HepG2 (cell line): Measurements from ENCODE around the gene SLC22A31. TPM values are rescaled to one million over a fixed set of nuclear protein-coding genes. Genes with fewer than 3 reads are reported as not detected.

ENCODE experiments used
- CAMTA2 ChIP-seq: sonication (generic); formaldehyde crosslinking; IDR thresholded peaks from 2 replicates; pipeline ENCODE4 v1.4.0; 2020; ENCODE audit warnings: mild to moderate bottlenecking, missing genetic modification reagents, borderline replicate concordance
- FOXA1 ChIP-seq, 2 experiments: fragments of 450-650 bp in 1 of 2; sonication (generic) in 1 of 2; formaldehyde crosslinking in 1 of 2; IDR thresholded peaks; 2 replicates each; pipeline versions ENCODE4 v1.4.0 to v1.6.1; 2016 to 2020; ENCODE audit warnings: missing genetic modification reagents in 1 of 2
- HIC2 ChIP-seq: sonication (generic); formaldehyde crosslinking; IDR thresholded peaks from 2 replicates; pipeline ENCODE4 v1.9.0; 2022; ENCODE audit warnings: low read depth, missing genetic modification reagents
- IRF9 ChIP-seq: sonication (generic); formaldehyde crosslinking; IDR thresholded peaks from 2 replicates; pipeline ENCODE4 v1.8.0; 2022; ENCODE audit warnings: missing genetic modification reagents, mild to moderate bottlenecking, borderline replicate concordance
- ISX ChIP-seq: sonication (generic); formaldehyde crosslinking; conservative IDR thresholded peaks from 2 replicates; pipeline ENCODE4 v1.5.0; 2020; ENCODE audit warnings: missing genetic modification reagents
- JUN ChIP-seq: sonication (generic); formaldehyde crosslinking; IDR thresholded peaks from 2 replicates; pipeline ENCODE4 v1.4.0; 2020; ENCODE audit warnings: mild to moderate bottlenecking, missing genetic modification reagents
- KLF15 ChIP-seq: sonication (generic); formaldehyde crosslinking; IDR thresholded peaks from 2 replicates; pipeline ENCODE4 v1.8.1; 2023; ENCODE audit warnings: borderline replicate concordance, mild to moderate bottlenecking, inconsistent platforms, missing genetic modification reagents, mixed read lengths
- MXD4 ChIP-seq: IDR thresholded peaks from 2 replicates; pipeline ENCODE4 v1.6.1; 2016; ENCODE audit warnings: mild to moderate bottlenecking, missing biosample characterization, missing genetic modification reagents
- MYNN ChIP-seq: sonication (generic); formaldehyde crosslinking; IDR thresholded peaks from 2 replicates; pipeline ENCODE4 v1.4.0; 2020; ENCODE audit warnings: mild to moderate bottlenecking, low read depth, missing genetic modification reagents
- NFE2L1 ChIP-seq: sonication (generic); formaldehyde crosslinking; IDR thresholded peaks from 2 replicates; pipeline ENCODE4 v1.4.0; 2020; ENCODE audit warnings: missing genetic modification reagents, mild to moderate bottlenecking, borderline replicate concordance
- NR2C2 ChIP-seq: sonication (generic); formaldehyde crosslinking; IDR thresholded peaks from 2 replicates; pipeline ENCODE4 v1.4.0; 2020; ENCODE audit warnings: missing genetic modification reagents, mild to moderate bottlenecking, moderate library complexity, borderline replicate concordance
- RFX3 ChIP-seq: IDR thresholded peaks from 2 replicates; pipeline ENCODE4 v1.6.1; 2016; ENCODE audit warnings: missing biosample characterization, missing genetic modification reagents
- SIX4 ChIP-seq: sonication (generic); formaldehyde crosslinking; IDR thresholded peaks from 2 replicates; pipeline ENCODE4 v1.4.0; 2020; ENCODE audit warnings: missing genetic modification reagents
- TGIF2 ChIP-seq: IDR thresholded peaks from 2 replicates; pipeline ENCODE4 v1.6.1; 2016; ENCODE audit warnings: control low read depth, missing compliant biosample characterization
- U2AF1 ChIP-seq: fragments of 200-400 bp; formaldehyde crosslinking; optimal IDR thresholded peaks from 2 replicates; pipeline ENCODE3; 2017; ENCODE audit warnings: mild to moderate bottlenecking, low read depth, low read length
- ZNF256 ChIP-seq: sonication (generic); formaldehyde crosslinking; conservative IDR thresholded peaks from 2 replicates; pipeline ENCODE4 v1.4.0; 2020; ENCODE audit warnings: missing genetic modification reagents
- ZNF296 ChIP-seq: sonication (generic); formaldehyde crosslinking; conservative IDR thresholded peaks from 2 replicates; pipeline ENCODE4 v1.5.0; 2020; ENCODE audit warnings: mild to moderate bottlenecking, missing genetic modification reagents
- ZNF326 ChIP-seq: sonication (generic); formaldehyde crosslinking; IDR thresholded peaks from 2 replicates; pipeline ENCODE4 v1.4.0; 2020; ENCODE audit warnings: missing genetic modification reagents, borderline replicate concordance
- ZNF569 ChIP-seq: sonication (generic); formaldehyde crosslinking; IDR thresholded peaks from 2 replicates; pipeline ENCODE4 v1.5.0; 2020; ENCODE audit warnings: mild to moderate bottlenecking, missing genetic modification reagents, moderate library complexity, borderline replicate concordance
- polyA plus RNA-seq, 8 experiments: library from polyadenylated mRNA; depleted of rRNA in 3 of 8; stranded (reverse) in 7 of 8; unstranded in 1 of 8; fragments of >200 nt; fragmentation: Illumina TruSeq in 4 of 8; extraction: Trizol in 4 of 8; gene quantifications; 2 replicates each; pipeline versions ENCODE4 v1.2.1 to v1.2.3, GENCODE V29; 2011 to 2016; ENCODE audit warnings: low read depth in 4 of 8, missing spikeins in 1 of 8, mixed read lengths in 1 of 8; ENCODE audit not compliant: insufficient read depth in 1 of 8
- total RNA-seq, 5 experiments: library from RNA; depleted of rRNA; stranded (reverse); fragments of >200 nt; fragmentation: Illumina TruSeq; extraction: Trizol; gene quantifications; 2 replicates each; pipeline ENCODE4 v1.2.3, GENCODE V29; 2016; ENCODE audit warnings: low read depth in 1 of 5
- TF ChIP-seq, protein P1 (sequence below): sonication (generic); formaldehyde crosslinking; IDR thresholded peaks from 2 replicates; pipeline ENCODE4 v1.9.0; 2021; ENCODE audit warnings: missing genetic modification reagents, mild to moderate bottlenecking, borderline replicate concordance
- TF ChIP-seq, protein P2 (sequence below): sonication (generic); formaldehyde crosslinking; IDR thresholded peaks from 2 replicates; pipeline ENCODE4; 2020; ENCODE audit warnings: missing genetic modification reagents, mild to moderate bottlenecking, borderline replicate concordance

The SLC22A31 gene
- total and polyA plus RNA-seq, 2 of the 13 experiments (the other 11 are each of a cell fraction or from before 2014, with no cell fraction given): 67.3 to 83.3 TPM

- peak; percentile 59; the same call in 1 of the 2 replicates for TF ChIP-seq JUN (CRISPR knock-in tag)
- peak; percentile 73; the same call in 1 of the 2 replicates for TF ChIP-seq MXD4 (CRISPR knock-in tag)
- no peak for TF ChIP-seq NFE2L1 (CRISPR knock-in tag)
- TF ChIP-seq FOXA1 (IDR thresholded peaks at IDR 0.05): no peak
- TF ChIP-seq FOXA1 (CRISPR knock-in tag; IDR thresholded peaks at IDR 0.05): 0 out of 2 replicates have a peak, but pooled peaks have one; percentile 8
- TF ChIP-seq MYNN (CRISPR knock-in tag): no peak
- no peak for TF ChIP-seq CAMTA2 (CRISPR knock-in tag)
- no peak for TF ChIP-seq ZNF326 (CRISPR knock-in tag)
- TF ChIP-seq ZNF296 (CRISPR knock-in tag): peak; percentile 27; the same call in 1 of the 2 replicates
- TF ChIP-seq ZNF569 (CRISPR knock-in tag): peak; percentile 88
- no peak for TF ChIP-seq TGIF2
- TF ChIP-seq, protein P1, sequence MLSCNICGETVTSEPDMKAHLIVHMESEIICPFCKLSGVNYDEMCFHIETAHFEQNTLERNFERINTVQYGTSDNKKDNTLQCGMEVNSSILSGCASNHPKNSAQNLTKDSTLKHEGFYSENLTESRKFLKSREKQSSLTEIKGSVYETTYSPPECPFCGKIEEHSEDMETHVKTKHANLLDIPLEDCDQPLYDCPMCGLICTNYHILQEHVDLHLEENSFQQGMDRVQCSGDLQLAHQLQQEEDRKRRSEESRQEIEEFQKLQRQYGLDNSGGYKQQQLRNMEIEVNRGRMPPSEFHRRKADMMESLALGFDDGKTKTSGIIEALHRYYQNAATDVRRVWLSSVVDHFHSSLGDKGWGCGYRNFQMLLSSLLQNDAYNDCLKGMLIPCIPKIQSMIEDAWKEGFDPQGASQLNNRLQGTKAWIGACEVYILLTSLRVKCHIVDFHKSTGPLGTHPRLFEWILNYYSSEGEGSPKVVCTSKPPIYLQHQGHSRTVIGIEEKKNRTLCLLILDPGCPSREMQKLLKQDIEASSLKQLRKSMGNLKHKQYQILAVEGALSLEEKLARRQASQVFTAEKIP (CRISPR knock-in tag): no peak
- TF ChIP-seq U2AF1: no peak
- TF ChIP-seq, protein P2, sequence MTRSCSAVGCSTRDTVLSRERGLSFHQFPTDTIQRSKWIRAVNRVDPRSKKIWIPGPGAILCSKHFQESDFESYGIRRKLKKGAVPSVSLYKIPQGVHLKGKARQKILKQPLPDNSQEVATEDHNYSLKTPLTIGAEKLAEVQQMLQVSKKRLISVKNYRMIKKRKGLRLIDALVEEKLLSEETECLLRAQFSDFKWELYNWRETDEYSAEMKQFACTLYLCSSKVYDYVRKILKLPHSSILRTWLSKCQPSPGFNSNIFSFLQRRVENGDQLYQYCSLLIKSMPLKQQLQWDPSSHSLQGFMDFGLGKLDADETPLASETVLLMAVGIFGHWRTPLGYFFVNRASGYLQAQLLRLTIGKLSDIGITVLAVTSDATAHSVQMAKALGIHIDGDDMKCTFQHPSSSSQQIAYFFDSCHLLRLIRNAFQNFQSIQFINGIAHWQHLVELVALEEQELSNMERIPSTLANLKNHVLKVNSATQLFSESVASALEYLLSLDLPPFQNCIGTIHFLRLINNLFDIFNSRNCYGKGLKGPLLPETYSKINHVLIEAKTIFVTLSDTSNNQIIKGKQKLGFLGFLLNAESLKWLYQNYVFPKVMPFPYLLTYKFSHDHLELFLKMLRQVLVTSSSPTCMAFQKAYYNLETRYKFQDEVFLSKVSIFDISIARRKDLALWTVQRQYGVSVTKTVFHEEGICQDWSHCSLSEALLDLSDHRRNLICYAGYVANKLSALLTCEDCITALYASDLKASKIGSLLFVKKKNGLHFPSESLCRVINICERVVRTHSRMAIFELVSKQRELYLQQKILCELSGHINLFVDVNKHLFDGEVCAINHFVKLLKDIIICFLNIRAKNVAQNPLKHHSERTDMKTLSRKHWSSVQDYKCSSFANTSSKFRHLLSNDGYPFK (CRISPR knock-in tag): no peak
- no peak for TF ChIP-seq ZNF256
- peak; percentile 52 for TF ChIP-seq NR2C2 (CRISPR knock-in tag)
- peak; percentile 86; the same call in 1 of the 2 replicates for TF ChIP-seq KLF15 (CRISPR knock-in tag)
- no peak for TF ChIP-seq RFX3 (CRISPR knock-in tag)
- TF ChIP-seq ISX (CRISPR knock-in tag): no peak
- no peak for TF ChIP-seq SIX4 (CRISPR knock-in tag)
- peak; percentile 69; the same call in 1 of the 2 replicates for TF ChIP-seq IRF9 (CRISPR knock-in tag)
- TF ChIP-seq HIC2: peak; percentile 65
Observed at GRCh38 chr16:89159066-89159849, 41.1 kb downstream of the SLC22A31 start (continued).
